Activated gamma-delta T cell treated with anti-CD3 and anti-CD28 coated beads, Interleukin-2, amount 50 U/mL, for 16 hours (primary cell): ENCODE data around the gene CDHR5.

ENCODE experiments used
- DNase-seq: peaks from one replicate; pipeline ENCODE4 v3.0.0-alpha.2; 2020; ENCODE audit warnings: low read depth

CDHR5 gene

DNA sequence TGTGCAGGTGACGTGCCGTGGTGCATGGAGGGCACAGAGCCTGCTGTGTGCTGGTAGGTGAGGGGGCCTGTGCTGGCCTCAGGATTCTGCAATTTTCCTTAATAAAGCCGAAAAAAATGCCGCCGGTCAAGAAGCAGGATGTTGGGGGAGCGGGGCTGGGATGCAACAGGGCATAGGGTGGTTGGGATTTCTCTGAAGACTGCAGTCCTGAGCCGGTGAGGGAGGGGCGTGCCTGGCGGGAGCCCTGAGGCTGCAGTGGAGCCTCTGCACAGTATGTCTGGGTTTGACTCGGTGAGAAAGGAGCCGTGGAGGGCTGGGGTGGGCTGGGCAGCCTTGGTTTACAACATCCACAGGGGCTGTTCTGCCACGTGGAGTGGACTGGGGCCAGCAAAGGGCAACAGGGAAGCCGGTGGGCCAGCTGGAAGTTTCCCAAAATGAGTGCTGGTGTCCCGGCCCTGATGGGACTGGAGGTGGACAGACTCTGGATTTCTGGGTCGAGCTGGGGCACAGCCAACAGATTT lies 1.3 kb downstream of the CDHR5 start:
- DNase-seq: no peak

GRCh38 chr11:621838-622237 lies 2.9 kb downstream of the CDHR5 start:
- no peak for DNase-seq

DNA sequence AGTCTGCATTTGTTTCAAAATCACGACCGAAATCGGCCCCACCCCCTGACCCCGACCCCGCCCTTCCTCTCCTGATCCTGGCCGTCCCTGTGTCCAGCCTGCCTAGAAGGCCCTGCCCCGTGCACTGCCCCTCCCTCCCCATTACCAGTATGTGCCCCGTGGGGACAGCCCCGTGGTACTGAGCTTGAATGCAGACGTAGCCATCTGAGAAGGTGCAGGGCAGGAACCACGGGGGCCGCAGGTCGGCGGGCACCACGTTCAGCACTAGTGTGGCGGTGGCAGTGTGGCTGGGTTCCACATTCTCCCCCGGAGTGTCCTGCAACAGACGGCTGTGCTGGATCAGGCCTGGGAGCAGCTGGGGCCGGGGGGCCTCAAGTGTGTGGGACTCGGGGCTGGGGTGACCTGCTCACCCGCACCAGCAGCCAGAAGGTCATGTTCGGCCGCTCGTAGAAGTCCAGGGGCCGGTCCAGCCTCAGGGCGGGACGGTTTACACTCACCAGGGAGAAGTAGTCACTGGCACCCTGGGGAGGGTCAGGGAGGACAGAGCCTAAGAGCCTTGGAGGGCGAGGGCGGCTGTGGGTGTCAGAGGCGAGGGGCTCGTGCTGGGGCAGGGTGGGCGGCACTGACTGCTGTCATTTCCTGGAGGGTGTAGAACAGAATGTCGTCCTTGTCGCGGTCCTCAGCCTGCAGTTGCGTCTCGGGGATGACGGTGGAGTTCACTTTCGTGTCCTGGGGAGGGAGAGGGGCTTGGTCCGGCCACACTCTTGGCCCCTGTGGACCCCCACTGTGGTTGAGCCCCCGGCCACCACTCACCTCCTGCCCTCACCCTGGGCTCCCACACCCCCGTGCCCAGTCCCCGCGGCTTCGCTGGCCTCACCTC lies 3.6 kb downstream of the CDHR5 start:
- DNase-seq: no peak

- no peak for DNase-seq
Observed at GRCh38 chr11:620201-620600, 4.6 kb downstream of the CDHR5 start.

DNA sequence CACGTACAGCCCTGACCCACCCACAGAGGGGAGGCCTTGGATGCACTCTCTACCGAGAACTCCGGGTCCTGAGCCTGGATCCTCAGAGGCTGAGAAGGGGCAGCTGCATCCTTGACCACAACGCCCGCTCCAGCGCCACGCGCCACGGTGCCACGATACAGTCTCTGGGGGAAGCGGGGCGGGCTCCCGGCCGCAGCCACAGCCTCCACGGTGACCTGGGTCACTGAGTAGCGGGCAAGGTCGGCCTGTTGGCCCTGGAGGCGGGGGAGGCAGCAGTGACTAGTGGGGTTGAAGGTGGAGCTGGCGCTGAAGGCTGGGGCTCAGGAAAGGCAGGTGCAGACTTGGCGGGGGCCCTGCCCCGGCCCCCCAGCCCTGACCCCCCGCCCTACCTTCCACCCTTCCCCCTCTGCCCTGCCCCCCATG lies 5.1 kb downstream of the CDHR5 start:
- no peak for DNase-seq

DNA sequence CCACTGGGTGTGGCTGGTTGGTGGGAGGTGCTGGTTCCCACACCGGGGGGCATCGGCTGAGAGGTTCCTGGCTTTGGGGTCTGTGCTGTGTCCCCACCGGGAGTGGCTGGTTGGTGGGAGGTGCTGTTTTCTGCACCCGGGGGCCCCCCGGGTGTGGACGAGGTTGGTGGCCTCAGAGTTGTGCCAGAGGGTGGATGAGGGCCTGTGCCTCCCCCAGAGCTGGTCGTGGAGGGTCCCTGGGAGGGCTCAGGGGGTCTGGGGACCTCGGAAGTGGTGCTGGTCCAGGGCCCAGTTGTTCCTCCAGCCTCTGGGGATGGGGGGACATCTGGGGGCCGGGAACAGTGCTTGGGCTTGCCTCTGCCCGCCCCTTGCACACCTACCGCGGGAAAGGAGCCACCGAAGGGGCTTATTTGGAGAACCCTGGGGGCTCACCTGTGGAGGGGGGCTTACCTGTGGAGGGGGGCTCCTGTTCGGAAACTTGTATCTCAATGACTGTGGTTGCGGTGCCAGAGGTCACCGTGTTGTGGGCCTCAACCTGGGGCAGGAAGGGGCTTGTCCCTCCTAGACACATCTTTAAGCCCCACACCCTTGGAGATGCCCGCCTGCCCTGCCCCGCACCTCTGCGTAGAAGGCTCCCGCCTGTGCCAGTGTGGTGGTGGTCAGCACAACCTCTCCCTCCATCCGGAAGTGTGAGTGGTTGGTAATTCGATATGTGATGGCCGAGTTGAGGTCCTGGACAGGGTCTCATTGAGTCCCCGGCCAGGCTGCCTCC lies 5.7 kb downstream of the CDHR5 start:
- DNase-seq: no peak

DNA sequence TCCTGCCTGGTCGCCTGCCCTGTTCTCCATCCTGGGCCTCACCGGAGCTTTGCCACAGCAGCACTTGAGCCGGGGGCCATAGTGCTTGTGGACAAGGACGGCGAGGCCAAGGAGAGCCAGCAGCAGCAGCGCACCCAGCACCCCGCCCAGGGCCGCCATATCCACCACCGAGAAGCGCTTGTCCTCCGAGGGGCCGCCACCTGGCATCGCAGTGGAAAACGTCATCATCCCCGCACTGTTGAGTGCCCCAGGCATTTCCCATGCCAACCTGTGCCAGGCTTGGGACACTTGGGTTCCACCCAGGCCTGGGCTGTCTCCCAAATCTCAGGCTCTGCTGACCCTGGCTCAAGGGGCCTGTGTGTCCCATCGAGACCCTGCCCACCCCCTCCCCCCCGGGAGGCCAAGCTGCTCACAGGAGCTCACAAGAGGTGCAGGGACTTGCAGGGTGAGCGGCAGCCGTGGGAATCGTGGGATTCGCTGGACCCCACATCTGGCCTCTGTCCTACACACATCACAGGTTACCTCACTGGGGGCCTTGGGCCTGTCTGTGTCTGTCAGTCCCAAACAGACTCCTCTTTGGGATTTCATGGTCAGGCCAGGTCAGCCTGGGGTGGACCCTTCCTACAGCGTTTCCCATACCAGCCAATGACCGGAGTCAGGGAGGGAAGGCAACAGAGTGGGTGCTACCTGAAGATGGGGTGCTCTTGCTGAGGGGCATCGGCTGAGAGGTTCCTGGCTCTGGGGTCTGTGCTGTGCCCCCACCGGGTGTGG lies 6.7 kb downstream of the CDHR5 start:
- no peak for DNase-seq

- DNase-seq: no peak
Observed at GRCh38 chr11:617199-617911, 7.4 kb downstream of the CDHR5 start.

DNA sequence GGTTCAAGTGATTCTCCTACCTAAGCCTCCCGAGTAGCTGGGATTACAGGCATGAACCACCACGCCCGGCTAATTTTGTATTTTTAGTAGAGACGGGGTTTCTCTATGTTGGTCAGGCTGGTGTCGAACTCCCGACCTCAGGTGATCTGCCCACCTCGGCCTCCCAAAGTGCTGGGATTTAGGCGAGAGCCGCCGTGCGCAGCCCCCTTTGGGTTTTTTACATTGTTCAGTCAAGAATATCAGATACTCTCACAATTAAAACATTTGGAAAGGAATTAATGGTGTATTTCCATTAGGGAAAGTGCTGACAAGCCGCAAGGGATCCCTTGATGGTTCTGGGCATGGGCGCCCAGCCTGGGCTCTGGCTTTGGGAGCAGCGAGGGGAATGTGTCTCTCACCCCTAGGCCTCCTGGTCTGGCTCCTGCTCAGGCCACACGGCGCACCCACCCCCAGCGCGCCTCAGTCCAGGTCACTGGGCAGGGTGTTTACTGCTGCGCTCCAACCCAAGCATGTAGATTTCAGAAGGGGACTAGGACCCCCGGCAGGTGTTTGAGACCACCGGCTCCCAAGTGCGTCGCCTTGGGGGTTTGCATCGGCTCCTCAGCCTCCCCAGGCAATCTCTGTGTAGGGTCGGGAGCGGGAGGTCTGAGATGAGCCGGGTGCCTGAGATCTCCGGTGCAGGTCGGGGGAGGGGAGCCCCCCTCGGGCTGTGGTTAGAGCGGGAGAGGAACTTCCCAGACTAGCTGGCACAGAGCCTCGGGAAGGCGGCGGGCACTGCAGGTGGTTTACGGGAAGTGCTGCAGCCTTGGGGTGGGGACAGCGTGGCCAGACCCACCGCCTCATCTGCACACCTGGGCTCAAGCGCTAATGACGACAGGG lies 8.2 kb downstream of the CDHR5 start:
- DNase-seq: no peak

DNA sequence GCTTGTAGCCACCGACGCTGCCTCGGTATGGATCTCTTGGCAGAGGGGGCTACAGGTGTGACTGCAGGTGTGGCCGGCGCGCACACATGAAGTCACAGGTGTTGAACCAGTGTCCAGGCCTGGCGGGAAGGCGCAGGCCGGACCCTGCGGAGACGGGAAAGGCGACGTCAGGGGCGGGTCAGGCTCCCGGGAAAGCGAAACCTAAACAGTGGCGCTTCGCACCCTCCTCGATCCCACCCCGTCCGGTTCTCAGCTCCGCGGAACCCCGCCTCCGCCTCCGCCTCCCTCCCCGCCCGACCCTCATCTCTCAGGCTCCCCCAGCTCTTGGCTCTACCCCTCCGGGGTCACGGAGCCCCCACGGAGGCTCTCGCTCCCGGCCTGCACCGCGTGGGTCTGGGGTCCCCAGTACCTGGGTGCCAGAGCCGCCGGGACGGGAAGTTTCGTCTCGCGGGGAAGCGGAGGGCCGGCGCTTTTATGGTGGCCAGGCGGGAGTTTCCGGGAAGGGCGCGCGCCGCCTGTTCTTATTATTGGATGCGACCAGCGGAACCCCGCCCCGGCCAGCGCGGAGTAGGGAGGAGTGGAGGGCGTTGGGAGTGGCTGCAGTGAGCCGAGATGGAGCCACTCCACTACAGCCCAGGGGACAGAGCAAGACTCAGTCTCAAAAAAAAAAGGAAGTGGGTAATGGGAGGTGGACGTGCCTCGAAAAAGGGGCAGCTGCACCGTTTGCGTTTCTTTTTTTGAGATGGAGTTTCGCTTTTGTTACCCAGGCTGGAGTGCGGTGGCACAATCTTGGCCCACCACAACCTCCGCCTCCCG lies 9.0 kb downstream of the CDHR5 start, which contains the start of gene IRF7:
IRF7 (minus strand) TSS at position 447 of the 816 bp plus-strand sequence. CDS start 586 bp downstream, outside the sequence.
- DNase-seq: peak; percentile 72

DNA sequence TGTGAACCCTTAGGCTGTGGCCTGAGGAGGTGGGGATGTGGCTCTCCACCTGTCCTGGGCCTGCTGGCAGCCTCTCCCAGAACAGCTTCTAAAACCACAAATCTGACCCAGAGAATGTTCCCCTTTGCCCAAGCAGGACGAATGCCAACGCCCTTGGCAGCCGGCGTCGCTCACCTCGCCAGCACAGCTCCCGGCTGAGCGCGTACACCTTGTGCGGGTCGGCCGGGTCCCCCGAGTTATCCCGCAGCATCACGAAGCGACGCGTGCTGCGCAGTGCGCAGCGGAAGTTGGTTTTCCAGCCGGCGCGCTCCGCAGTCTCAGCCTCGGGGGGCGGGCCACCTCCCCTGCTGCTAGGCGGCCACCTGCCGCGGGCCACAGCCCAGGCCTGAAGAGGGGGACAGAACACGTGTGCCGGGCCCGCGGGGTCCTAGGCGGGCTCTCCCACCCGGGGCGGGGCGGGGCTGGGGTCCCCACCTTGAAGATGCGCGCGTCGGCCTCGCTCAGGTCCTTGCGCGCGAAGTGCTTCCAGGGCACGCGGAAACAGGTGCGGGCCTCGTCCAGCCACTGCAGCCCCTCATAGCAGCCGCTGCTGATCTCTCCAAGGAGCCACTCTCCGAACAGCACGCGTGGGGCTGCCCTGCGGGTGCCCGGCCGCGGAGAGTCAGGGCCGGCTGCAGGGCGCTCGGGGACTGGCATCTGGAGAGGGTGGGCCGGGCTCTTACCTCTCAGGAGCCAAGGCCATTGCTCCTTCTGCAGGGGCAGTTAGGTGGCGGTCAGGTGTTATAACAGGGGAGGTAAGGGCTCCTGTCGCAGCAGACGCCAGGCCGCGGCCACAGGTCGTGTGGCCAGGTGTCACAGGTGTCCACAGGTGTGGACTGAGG lies 9.9 kb downstream of the CDHR5 start:
- no peak for DNase-seq

- DNase-seq: no peak
Observed at GRCh38 chr11:614021-614622, 10.6 kb downstream of the CDHR5 start.

- DNase-seq: peak; percentile 72
Observed at GRCh38 chr11:613369-613968, 11.3 kb downstream of the CDHR5 start.

GRCh38 chr11:612961-613300 lies 11.8 kb downstream of the CDHR5 start:
- DNase-seq: no peak

DNA sequence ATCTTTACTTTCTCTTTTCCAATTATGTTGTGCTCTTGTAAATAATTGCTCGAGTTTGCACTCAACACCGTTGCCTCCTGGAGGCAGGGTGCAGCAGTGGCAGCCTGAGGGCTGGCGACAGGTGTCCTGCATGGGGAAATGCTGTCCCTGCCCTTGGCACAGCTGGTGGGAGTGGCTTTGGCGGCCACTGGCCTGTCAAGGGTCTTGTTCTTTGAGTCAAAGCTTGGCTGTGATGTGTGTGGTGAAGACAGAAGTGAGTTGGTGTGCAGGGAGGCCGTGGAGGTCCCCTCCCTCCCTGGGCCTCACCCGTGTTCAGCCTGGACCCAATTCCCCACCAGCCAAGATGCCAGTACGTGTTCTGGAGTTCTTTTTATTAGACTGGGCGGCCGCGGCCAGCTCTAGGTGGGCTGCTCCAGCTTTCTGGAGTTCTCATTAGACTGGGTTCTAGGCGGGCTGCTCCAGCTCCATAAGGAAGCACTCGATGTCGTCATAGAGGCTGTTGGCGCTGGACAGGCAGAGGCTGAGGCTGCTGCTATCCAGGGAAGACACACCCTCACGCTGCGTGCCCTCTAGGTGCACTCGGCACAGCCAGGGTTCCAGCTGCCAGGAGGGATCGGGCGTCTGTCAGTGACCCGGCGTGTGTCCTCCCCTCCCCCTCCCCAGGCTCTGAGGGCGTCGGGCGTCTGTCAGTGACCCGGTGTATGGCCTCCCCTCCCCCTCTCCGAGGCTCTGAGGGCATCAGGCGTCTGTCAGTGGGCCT lies 12.4 kb downstream of the CDHR5 start:
- no peak for DNase-seq

GRCh38 chr11:611001-611996 lies 13.5 kb downstream of the CDHR5 start:
- no peak for DNase-seq
